Breast epithelium (tissue), 4 donors: Measurements from ENCODE around the gene TENM4. TPM values are rescaled to one million over a fixed set of nuclear protein-coding genes. Genes with fewer than 3 reads are reported as not detected.

Source experiments
- DNase-seq, 2 donors: peaks; one replicate each; pipeline ENCODE4 v3.0.0-alpha.2; 2019; ENCODE audit warnings: low spot score in 2 of 2
- H3K27ac ChIP-seq, 2 donors: fragments of 200-600 bp; sonication (generic) in 1 of 2; one replicate each; pipeline ENCODE4 v1.5.1; 2016 to 2019; ENCODE audit warnings: mild to moderate bottlenecking in 1 of 2
- H3K27me3 ChIP-seq, 2 donors: fragments of 200-600 bp; sonication (generic) in 1 of 2; one replicate each; pipeline versions ENCODE4 v1.5.1 to v1.6.0; 2017 to 2019; ENCODE audit warnings: control low read depth in 1 of 2, mild to moderate bottlenecking in 1 of 2
- H3K36me3 ChIP-seq: fragments of 200-600 bp; one replicate; pipeline ENCODE4 v1.5.1; 2019
- H3K4me1 ChIP-seq, 2 donors: fragments of 200-600 bp; sonication (generic); one replicate each; pipeline ENCODE4 v1.5.1; 2016 to 2019; ENCODE audit warnings: control low read depth in 1 of 2
- H3K4me3 ChIP-seq, 3 donors: fragments of 200-600 bp; sonication (generic); 1 replicate in 2 of 3; 2 replicates in 1 of 3; pipeline ENCODE4 v1.5.1; 2016 to 2019; ENCODE audit warnings: mild to moderate bottlenecking in 3 of 3, moderate library complexity in 2 of 3
- H3K9me3 ChIP-seq, 2 donors: fragments of 200-600 bp; sonication (generic) in 1 of 2; one replicate each; pipeline ENCODE4 v1.5.1; 2016 to 2019; ENCODE audit warnings: control low read depth in 1 of 2
- POLR2A ChIP-seq: fragments of 450-650 bp; IDR thresholded peaks from one replicate; pipeline ENCODE4 v1.6.1; 2016; ENCODE audit warnings: antibody characterized with exemption, mild to moderate bottlenecking, moderate library complexity
- POLR2AphosphoS5 ChIP-seq, 3 donors: sonication (generic); formaldehyde crosslinking; IDR thresholded peaks; one replicate each; pipeline ENCODE4 v1.6.1; 2017; ENCODE audit warnings: antibody characterized with exemption in 3 of 3
- intact Hi-C: fragments of 100-400 bp; cut with DNase I; formaldehyde crosslinking; loops from one replicate; pipeline ENCODE4 v1.15.1; 2023; ENCODE audit warnings: low total_unique reads
- total RNA-seq, 3 donors: library from RNA; depleted of rRNA; stranded (reverse); fragments of >200 nt; gene quantifications; one replicate each; pipeline ENCODE4 v1.1.0, GENCODE V29; 2016
- TF ChIP-seq, protein P1 (sequence below), 3 donors: fragments of 450-650 bp; IDR thresholded peaks; one replicate each; pipeline ENCODE4 v1.5.1; 2016 to 2017; ENCODE audit warnings: antibody characterized with exemption in 3 of 3, mild to moderate bottlenecking in 3 of 3, moderate library complexity in 3 of 3

Gene TENM4
- total RNA-seq, 3 donors from 2014 or later, result 0.29 to 7.9 (median 4.8) TPM

DNA sequence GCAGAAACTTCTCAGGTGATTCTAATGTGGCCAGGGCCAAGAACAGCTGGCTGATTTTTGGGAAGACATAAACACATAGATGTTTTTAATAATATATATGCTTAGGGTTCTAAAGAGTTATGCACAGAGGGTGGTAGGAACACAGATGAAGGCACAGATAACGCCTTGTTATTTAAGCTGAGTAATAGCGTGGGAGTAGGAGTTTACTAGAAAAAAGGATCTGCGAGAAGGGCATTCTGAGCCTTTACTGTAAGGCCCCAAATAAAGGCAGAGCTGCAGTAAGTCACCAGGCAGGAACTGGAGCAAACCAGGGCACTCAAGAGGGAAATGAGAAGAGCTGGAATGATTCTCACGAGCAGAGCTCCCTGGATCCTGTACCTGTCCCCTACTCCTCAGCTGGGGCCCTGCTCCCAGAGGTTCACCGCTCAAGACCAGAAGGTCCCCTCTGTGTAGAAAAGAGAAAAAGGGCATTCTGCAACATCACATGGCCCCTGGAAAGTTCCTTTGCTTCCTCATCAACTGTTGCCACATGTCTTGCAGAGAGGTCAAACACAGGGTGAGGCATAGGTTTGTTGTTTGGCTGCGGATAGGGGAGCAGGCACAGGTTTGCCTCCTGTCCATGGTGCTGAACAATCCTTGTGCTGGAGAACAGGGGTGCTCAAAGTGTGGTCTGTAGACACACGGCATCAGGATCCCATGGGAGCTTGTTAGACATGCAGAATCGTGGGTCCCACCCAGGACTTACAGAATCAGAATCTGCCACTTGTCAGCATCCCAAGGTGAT, 125.7 kb downstream of the TENM4 start:
- H3K4me3 ChIP-seq, result no peak overlapping the region
- no peaks in the 10 kb centered on the region for H3K27me3 ChIP-seq
- no peaks in the 10 kb centered on the region for H3K9me3 ChIP-seq
- no peaks in the 10 kb centered on the region for H3K36me3 ChIP-seq
- intact Hi-C loops, result no loop called here
- DNase-seq, result no peak
- no peaks in the 10 kb centered on the region for H3K4me1 ChIP-seq
- no peak for TF ChIP-seq POLR2AphosphoS5 (IDR thresholded peaks at IDR 0.05)
- TF ChIP-seq POLR2A, result no peak
- TF ChIP-seq, protein P1, sequence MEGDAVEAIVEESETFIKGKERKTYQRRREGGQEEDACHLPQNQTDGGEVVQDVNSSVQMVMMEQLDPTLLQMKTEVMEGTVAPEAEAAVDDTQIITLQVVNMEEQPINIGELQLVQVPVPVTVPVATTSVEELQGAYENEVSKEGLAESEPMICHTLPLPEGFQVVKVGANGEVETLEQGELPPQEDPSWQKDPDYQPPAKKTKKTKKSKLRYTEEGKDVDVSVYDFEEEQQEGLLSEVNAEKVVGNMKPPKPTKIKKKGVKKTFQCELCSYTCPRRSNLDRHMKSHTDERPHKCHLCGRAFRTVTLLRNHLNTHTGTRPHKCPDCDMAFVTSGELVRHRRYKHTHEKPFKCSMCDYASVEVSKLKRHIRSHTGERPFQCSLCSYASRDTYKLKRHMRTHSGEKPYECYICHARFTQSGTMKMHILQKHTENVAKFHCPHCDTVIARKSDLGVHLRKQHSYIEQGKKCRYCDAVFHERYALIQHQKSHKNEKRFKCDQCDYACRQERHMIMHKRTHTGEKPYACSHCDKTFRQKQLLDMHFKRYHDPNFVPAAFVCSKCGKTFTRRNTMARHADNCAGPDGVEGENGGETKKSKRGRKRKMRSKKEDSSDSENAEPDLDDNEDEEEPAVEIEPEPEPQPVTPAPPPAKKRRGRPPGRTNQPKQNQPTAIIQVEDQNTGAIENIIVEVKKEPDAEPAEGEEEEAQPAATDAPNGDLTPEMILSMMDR (IDR thresholded peaks at IDR 0.05), result no peak
- H3K27ac ChIP-seq, result no peak overlapping the region

DNA sequence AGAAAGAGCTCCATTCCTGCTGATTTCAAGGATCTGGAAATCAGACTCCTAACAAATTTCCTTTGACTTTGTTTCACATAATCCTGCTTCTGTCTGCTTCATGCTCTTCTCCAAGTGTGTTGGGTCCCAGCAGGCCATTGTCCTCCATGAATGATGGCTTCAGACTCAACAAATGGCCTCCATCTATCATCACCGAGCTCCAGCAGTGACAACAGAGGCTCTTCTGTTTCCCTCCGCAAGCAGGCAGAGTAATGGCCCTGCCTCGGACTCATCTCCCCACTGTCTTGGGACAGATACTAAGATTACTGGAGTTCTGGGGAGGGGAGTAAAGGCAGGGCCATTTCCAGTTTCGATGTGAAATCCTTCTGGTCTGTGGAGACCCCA, 127.3 kb downstream of the TENM4 start:
- Histone ChIP-seq H3K36me3 (no peaks in the 10 kb centered on the region), H3K4me3 (no peak overlapping the region), H3K27ac (no peak overlapping the region), H3K9me3 (no peaks in the 10 kb centered on the region), H3K4me1 (no peaks in the 10 kb centered on the region), H3K27me3 (no peaks in the 10 kb centered on the region)
- intact Hi-C loops, result no loop called here
- no peak for DNase-seq
- TF ChIP-seq, protein P1 (IDR thresholded peaks at IDR 0.05), result no peak
- TF ChIP-seq POLR2A (no peak), POLR2AphosphoS5 (IDR thresholded peaks at IDR 0.05) (no peak)

DNA sequence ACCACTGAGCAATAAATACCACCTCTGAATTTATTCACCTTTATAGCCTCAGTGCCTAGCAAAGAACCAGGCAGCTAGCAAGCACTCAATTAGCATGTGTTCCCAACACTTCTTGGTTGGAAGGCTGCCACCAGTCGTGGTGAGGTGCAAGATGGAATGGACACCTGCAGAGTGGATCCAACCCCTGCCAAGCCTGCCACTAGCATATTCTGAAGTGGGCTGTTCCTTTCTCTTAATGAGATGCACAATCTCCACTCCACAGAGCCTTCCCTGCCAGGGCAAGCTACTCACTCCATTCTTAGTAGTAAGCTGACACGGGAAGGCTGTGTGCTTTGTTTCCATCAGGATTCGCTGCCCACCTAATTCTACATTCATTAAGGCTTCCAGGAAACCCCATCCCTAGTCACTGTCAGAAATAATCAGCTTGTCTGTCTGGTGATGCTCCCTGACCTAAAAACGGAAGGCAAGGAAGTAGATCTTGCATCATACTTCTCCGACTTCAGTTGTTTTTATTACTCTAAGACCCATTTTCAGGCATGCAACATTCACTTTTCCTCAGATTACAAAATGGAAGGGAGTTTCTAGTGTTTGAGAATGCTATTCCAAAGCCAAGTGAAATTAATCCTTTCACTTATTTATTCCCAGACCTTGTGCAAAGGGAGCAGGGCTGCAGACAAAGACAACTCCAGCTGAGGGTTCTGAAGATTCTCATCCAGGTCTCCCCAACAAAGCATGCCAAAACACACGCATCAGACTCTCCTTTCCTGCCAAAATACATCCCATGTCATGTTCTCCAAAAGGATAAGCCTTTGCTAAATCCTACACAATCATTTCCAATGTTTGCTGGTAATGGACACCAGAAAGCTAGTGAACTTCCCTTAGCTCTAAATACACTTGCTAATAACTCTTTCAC, 128.0 kb downstream of the TENM4 start:
- Histone ChIP-seq H3K4me3 (no peak overlapping the region), H3K9me3 (no peaks in the 10 kb centered on the region), H3K27ac (peak overlapping the region in 1 of 2 donors; percentile 43), H3K4me1 (no peaks in the 10 kb centered on the region), H3K36me3 (no peaks in the 10 kb centered on the region), H3K27me3 (no peaks in the 10 kb centered on the region)
- TF ChIP-seq, protein P1 (IDR thresholded peaks at IDR 0.05), result no peak
- TF ChIP-seq POLR2AphosphoS5 (IDR thresholded peaks at IDR 0.05) (no peak), POLR2A (no peak)
- intact Hi-C loops, result no loop called here
- no peak for DNase-seq

DNA sequence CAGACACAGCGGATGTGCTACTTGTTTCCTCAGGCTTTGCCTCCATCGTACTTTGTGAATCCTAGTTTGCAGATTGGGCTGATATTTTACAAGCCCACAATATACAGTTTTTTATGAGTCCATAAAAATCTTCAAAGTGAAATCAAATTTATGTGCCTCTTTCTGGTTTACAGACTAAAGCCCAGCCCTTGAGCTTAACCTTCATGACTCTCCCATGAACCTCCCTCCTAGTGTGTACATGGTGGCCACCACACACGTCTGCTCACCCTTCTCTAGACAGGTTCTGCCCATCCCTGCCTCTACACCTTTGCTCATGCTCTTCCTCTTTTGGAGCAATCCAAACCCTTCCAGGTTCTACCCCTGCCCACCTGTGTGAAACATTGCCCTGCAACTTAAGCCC, 129.4 kb downstream of the TENM4 start:
- Histone ChIP-seq H3K4me3 (no peak overlapping the region), H3K4me1 (no peaks in the 10 kb centered on the region), H3K36me3 (no peaks in the 10 kb centered on the region), H3K27ac (no peak overlapping the region), H3K9me3 (no peaks in the 10 kb centered on the region), H3K27me3 (no peaks in the 10 kb centered on the region)
- intact Hi-C loops, result no loop called here
- TF ChIP-seq POLR2A, result no peak
- TF ChIP-seq, protein P1 (IDR thresholded peaks at IDR 0.05), result no peak
- no peak for TF ChIP-seq POLR2AphosphoS5 (IDR thresholded peaks at IDR 0.05)
- no peak for DNase-seq

DNA sequence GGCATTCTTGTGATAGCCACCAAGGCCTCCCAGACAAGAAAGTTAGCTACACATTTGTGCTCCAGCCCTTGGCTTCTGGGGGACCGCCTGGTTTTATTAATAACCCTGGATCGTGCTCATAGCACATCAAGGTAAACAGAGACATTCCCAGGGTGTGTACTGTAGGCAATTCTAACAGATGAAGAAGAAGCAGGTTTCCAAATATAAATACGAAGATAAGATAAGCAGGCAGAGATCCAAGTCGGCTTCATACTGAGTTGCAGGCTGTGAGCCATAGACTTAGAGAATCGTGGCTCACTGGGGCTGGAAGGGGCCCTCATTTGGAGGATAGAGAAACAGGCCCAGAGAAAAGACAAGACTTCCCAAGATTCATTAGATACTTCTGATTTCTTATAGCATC, 131.4 kb downstream of the TENM4 start:
- Histone ChIP-seq H3K36me3 (no peaks in the 10 kb centered on the region), H3K27me3 (no peaks in the 10 kb centered on the region), H3K4me3 (no peak overlapping the region), H3K4me1 (no peaks in the 10 kb centered on the region), H3K9me3 (no peaks in the 10 kb centered on the region), H3K27ac (no peak overlapping the region)
- TF ChIP-seq, protein P1 (IDR thresholded peaks at IDR 0.05), result no peak
- TF ChIP-seq POLR2AphosphoS5 (IDR thresholded peaks at IDR 0.05) (no peak), POLR2A (no peak)
- intact Hi-C loops, result no loop called here
- DNase-seq, result no peak
